ENCODE results near the gene CEACAM19. TPM values are rescaled to one million over a fixed set of nuclear protein-coding genes. Genes with fewer than 3 reads are reported as not detected.

CEACAM19 gene
- total and polyA plus RNA-seq, 9 of the 15 experiments (the other 6 are each of a cell fraction or from before 2014, with no cell fraction given), result 0.15 to 0.30 (median 0.23) TPM; not detected in 5

- TF ChIP-seq STAT6 (CRISPR knock-in tag; IDR thresholded peaks at IDR 0.05) (no peak), GTF2F1 (IDR thresholded peaks at IDR 0.05; ENCODE audit: low read depth, low read length) (no peak), ZBED1 (IDR thresholded peaks at IDR 0.05) (no peak), KDM1A (IDR thresholded peaks at IDR 0.05) (0 out of 4 replicates have a peak, but pooled peaks have one; percentile 13 to 28), ESRRB (CRISPR knock-in tag; IDR thresholded peaks at IDR 0.05; ENCODE audit: borderline replicate concordance) (no peak), ZBTB34 (CRISPR knock-in tag; IDR thresholded peaks at IDR 0.05) (no peak), ZNF232 (CRISPR knock-in tag; IDR thresholded peaks at IDR 0.05) (no peak), ZFP36 (IDR thresholded peaks at IDR 0.05; ENCODE audit: low read depth, low read length, partially characterized antibody) (peak; percentile 66), BACH1 (tag; IDR thresholded peaks at IDR 0.05) (no peak), ILF3 (IDR thresholded peaks at IDR 0.05; ENCODE audit: borderline replicate concordance) (no peak), ARID4B (CRISPR knock-in tag; IDR thresholded peaks at IDR 0.05) (no peak), NUFIP1 (IDR thresholded peaks at IDR 0.05; ENCODE audit: partially characterized antibody) (no peak)
Observed at GRCh38 chr19:44680536-44680935, 9.3 kb downstream of the CEACAM19 start (continued).
